OCI-LY3 (cell line): ENCODE results near the gene SEMA3C.

ENCODE experiments used
- CTCF ChIP-seq: fragments of 200-600, 300-600 bp; sonication (generic); IDR thresholded peaks from 2 replicates; pipeline ENCODE4 v1.5.1; 2014; ENCODE audit warnings: antibody characterized with exemption, low read length, low read depth
- EZH2phosphoT487 ChIP-seq: fragments of 200-600 bp; shearing (Covaris generic); IDR thresholded peaks from 2 replicates; pipeline ENCODE4 v1.6.1; 2018; ENCODE audit warnings: antibody characterized with exemption, mixed run types, low read depth

- no peak for TF ChIP-seq CTCF
- TF ChIP-seq EZH2phosphoT487 = no peak
Observed at GRCh38 chr7:80883154-80884025, 35.5 kb downstream of the SEMA3C start.
